ENCODE measurements around the gene XNDC1N.

The XNDC1N gene, protein sequence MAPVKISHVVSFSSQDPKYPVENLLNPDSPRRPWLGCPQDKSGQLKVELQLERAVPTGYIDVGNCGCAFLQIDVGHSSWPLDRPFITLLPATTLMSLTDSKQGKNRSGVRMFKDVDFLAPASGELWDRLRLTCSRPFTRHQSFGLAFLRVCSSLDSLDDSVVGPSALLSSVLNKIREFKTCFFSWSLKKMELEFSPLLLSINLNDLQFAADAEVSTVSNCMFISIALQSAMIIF

DNA sequence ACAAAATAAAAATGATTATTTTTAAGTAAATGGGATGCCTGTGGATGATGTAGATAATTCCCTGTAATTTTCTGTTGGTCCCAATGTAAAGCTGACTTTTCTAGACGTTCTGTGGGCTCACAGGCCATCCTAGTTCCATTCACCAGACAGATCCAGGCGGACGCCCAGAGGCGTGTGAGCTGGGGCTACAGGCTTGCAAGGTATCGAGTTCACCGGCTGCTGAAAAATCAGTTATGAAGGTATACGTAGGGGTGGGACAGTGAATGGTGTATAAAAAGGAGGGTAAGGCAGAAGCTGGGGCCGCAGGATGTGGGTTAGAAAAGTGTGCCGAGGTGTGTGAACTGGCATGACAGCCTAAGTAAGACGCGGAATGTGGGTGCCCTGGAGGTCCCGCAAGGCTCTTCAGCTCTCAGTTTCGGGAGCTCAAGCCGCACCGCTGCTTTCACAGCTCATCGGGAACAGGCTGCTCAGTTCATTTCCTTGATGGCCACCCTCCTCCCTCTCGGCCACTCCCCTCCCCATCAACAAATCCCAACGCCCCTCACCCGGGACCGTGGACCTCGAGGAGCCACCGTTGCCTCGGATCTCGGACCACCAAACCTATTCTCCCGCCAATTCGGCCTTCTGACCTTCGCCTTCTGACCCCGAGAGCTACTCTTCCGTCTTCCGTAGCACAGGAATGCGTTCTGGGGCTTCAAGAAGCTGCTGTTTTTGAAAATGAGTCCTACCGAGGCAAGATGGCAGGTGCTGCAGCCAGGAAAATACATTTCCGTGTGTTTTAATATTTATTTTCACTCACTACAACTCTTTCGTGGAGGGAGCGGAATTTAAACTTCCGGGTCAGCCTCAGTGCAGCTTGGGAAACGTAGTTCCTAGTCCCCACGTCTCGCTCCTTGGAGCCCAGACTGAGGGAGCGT, at the start of gene XNDC1N:
Gene XNDC1N, minus strand, starts transcription at position 775 of the 917 bp plus-strand sequence. CDS start 5,241 bp downstream, outside the sequence.
- DNase-seq = peak; percentile 73
- Mint-ChIP-seq H3K27ac (peak within 1 kb of the TSS; percentile 99), H3K4me1 (peaks cover 33% of the 10 kb centered on the region), H3K27me3 (ENCODE audit: low read depth, poor library complexity) (peaks cover 6% of the 10 kb centered on the region), H3K4me3 (peak within 1 kb of the TSS; percentile 99), H3K36me3 (ENCODE audit: low read depth) (peaks cover 19% of the 10 kb centered on the region), H3K9me3 (no peaks in the 10 kb centered on the region)
- TF ChIP-seq, protein P1, sequence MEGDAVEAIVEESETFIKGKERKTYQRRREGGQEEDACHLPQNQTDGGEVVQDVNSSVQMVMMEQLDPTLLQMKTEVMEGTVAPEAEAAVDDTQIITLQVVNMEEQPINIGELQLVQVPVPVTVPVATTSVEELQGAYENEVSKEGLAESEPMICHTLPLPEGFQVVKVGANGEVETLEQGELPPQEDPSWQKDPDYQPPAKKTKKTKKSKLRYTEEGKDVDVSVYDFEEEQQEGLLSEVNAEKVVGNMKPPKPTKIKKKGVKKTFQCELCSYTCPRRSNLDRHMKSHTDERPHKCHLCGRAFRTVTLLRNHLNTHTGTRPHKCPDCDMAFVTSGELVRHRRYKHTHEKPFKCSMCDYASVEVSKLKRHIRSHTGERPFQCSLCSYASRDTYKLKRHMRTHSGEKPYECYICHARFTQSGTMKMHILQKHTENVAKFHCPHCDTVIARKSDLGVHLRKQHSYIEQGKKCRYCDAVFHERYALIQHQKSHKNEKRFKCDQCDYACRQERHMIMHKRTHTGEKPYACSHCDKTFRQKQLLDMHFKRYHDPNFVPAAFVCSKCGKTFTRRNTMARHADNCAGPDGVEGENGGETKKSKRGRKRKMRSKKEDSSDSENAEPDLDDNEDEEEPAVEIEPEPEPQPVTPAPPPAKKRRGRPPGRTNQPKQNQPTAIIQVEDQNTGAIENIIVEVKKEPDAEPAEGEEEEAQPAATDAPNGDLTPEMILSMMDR (IDR thresholded peaks at IDR 0.05) = no peak

DNA sequence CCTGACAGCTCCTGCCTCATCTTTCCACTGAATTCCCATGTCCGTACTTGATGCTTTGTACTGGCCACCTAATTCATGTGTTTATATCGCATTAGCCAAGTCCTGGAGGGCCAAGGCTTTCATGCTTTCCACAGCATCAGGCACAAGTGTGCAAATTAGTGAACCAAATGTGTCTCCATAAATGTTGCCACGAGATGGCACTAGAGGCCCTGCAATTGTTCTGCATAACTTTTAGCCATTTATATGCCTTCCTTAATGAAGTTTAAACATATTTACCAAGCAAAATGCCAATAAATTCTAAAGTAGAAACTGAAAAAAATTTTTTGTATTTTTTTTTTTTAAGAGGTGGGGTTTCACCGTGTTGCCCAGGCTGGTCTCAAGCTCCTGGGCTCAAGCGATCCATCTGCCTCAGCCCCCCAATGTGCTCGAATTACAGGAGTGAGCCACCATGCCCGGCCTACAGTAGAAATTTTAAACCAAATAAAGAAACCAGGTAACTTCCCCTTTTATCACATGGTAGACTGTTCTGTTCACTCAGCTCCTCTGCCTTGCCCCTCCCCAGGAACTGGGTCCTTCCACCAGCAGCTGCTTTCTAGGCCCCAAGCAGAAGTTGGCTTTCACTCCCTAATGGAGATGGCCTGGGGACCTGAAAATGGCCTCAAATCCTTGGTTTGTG, 49.5 kb upstream of the XNDC1N start:
- Mint-ChIP-seq H3K27ac (peak overlapping the region; percentile 82), H3K4me1 (no peaks in the 10 kb centered on the region), H3K36me3 (ENCODE audit: low read depth) (peaks cover 62% of the 10 kb centered on the region), H3K27me3 (ENCODE audit: low read depth, poor library complexity) (no peaks in the 10 kb centered on the region), H3K9me3 (peaks cover 4% of the 10 kb centered on the region), H3K4me3 (no peak overlapping the region)
- TF ChIP-seq, protein P1 (IDR thresholded peaks at IDR 0.05) = peak; percentile 54
- DNase-seq = peak; percentile 36

DNA sequence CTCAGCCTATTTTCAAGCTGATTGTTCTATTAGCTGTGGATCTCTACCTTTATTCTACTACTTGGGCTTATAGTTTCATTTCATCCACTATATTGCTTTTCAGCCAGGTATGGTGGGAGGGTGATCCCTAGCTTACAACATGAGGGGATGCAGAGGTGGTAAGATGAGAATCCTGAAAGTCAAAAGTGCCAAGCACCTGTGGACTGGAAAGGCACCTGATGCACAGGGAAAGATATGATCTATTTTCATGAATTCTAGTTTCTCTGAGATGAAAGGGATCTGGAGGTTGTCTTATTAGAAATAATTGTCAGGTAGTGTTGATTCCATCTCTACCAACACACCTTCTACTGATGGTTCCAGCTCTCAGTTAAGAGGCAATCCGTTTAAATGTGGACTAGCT, 48.7 kb upstream of the XNDC1N start:
- H3K36me3 Mint-ChIP-seq (ENCODE audit: low read depth) = peaks cover 64% of the 10 kb centered on the region
- DNase-seq = no peak
- no peaks in the 10 kb centered on the region for H3K4me1 Mint-ChIP-seq
- TF ChIP-seq, protein P1 (IDR thresholded peaks at IDR 0.05) = no peak
- H3K27me3 Mint-ChIP-seq (ENCODE audit: low read depth, poor library complexity) = no peaks in the 10 kb centered on the region
- peaks cover 4% of the 10 kb centered on the region for H3K9me3 Mint-ChIP-seq
- peak overlapping the region; percentile 36 for H3K27ac Mint-ChIP-seq
- H3K4me3 Mint-ChIP-seq = no peak overlapping the region

DNA sequence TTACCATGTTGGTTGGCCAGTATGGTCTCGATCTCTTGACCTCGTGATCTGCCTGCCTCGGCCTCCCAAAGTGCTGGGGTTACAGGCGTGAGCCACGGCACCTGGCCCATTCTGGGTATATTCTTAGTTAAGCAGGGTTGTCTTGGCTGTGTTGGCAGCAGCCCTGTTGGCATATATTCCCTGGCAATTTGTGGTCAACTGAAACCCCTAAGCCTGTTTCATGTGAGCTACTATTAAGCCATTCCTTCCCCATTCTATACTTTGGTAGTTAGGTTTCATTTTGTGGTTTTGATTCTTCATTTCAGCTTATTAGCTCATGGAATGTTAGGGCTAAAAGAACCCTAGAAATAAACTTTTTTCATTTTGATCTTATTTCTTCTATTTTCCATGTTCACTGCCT, 48.2 kb upstream of the XNDC1N start:
- Mint-ChIP-seq H3K27ac (no peak overlapping the region), H3K4me1 (no peaks in the 10 kb centered on the region), H3K36me3 (ENCODE audit: low read depth) (peaks cover 66% of the 10 kb centered on the region), H3K9me3 (peaks cover 4% of the 10 kb centered on the region), H3K4me3 (no peak overlapping the region), H3K27me3 (ENCODE audit: low read depth, poor library complexity) (no peaks in the 10 kb centered on the region)
- TF ChIP-seq, protein P1 (IDR thresholded peaks at IDR 0.05) = no peak
- no peak for DNase-seq

DNA sequence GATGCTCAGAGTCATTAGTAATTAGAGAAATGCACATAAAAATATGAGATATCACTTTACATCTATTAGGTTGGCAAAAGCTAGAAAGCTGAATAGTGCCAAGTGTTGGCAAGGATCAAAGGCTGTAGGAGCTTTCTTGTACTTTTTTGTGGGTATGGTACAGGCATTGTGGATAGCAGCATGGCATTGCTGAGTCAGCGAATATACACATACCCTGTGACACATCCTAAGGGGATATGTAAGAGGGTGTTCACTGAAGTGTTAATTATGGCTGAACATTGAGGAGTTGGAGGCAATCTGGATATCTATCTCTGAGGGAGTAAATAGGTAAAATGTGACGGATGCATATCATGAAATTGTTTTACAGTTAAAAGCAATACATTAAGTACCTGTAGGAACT, 43.3 kb upstream of the XNDC1N start:
- Mint-ChIP-seq H3K27me3 (ENCODE audit: low read depth, poor library complexity) (no peaks in the 10 kb centered on the region), H3K9me3 (no peaks in the 10 kb centered on the region), H3K4me1 (no peaks in the 10 kb centered on the region), H3K4me3 (no peak overlapping the region), H3K36me3 (ENCODE audit: low read depth) (peaks cover 62% of the 10 kb centered on the region), H3K27ac (no peak overlapping the region)
- no peak for DNase-seq
- TF ChIP-seq, protein P1 (IDR thresholded peaks at IDR 0.05) = no peak
